IMR-90 (cell line): ENCODE results near the gene MRPS25. TPM values are rescaled to one million over a fixed set of nuclear protein-coding genes. Genes with fewer than 3 reads are reported as not detected.

Source experiments
- ATAC-seq: fragments of 200-7000 bp; cut with Tn5 transposase; 2 replicates; pipeline ENCODE4 v1.9.1; 2020; ENCODE audit warnings: low read depth, mild to moderate bottlenecking, moderate library complexity
- BruUV-seq: library from RNA; stranded (reverse); fragments of 400-500 nt; replicated peaks from 2 replicates; lab custom pipeline; 2021; lab: Mats Ljungman, UMichigan
- CTCF ChIA-PET: fragments of 300-600 bp; formaldehyde crosslinking; extraction: SDS; loops from one replicate; lab custom pipeline; 2021; ENCODE audit warnings: antibody characterized with exemption; lab: Yijun Ruan, JAX
- POLR2A ChIA-PET: fragments of 300-600 bp; sonication (Branson Sonifier 250); formaldehyde crosslinking; loops from one replicate; lab custom pipeline; 2022; ENCODE audit warnings: antibody characterized with exemption; ENCODE audit not compliant: unreplicated experiment; lab: Charles Lee
- DNase-seq: peaks from one replicate; pipeline ENCODE4 v3.0.0; 2013
- H2AFZ ChIP-seq: replicated peaks from 2 replicates; pipeline ENCODE3; 2013; ENCODE audit warnings: low read length, mild to moderate bottlenecking; ENCODE audit not compliant: poor library complexity
- H2AK5ac ChIP-seq: 2 replicates; pipeline ENCODE4 v1.6.1; 2013; ENCODE audit warnings: low read depth, low read length, inconsistent platforms
- H2AK9ac ChIP-seq: replicated peaks from 2 replicates; pipeline ENCODE3; 2013; ENCODE audit warnings: mild to moderate bottlenecking, low read depth, low read length, moderate library complexity; ENCODE audit not compliant: poor library complexity
- H2BK120ac ChIP-seq: 2 replicates; pipeline ENCODE4 v1.6.1; 2013; ENCODE audit warnings: low read depth, low read length, inconsistent platforms
- H2BK15ac ChIP-seq: 3 replicates; pipeline ENCODE4 v1.6.1; 2013; ENCODE audit warnings: low read depth, low read length, inconsistent platforms
- H2BK20ac ChIP-seq: 2 replicates; pipeline ENCODE4 v1.6.1; 2013; ENCODE audit warnings: low read depth, mild to moderate bottlenecking, inconsistent platforms, low read length, moderate library complexity
- H2BK5ac ChIP-seq: 2 replicates; pipeline ENCODE4 v1.6.1; 2013; ENCODE audit warnings: mild to moderate bottlenecking, low read depth, low read length, inconsistent platforms; ENCODE audit not compliant: poor library complexity, severe bottlenecking
- H3K14ac ChIP-seq: replicated peaks from 2 replicates; pipeline ENCODE4 v1.6.1; 2013; ENCODE audit warnings: low read depth, low read length, inconsistent platforms
- H3K18ac ChIP-seq: 2 replicates; pipeline ENCODE4 v1.6.1; 2013; ENCODE audit warnings: low read depth, low read length, control low read depth
- H3K23ac ChIP-seq: 2 replicates; pipeline ENCODE4 v1.6.1; 2013; ENCODE audit warnings: low read depth, low read length, inconsistent platforms
- H3K27ac ChIP-seq: 2 replicates; pipeline ENCODE4 v1.5.1; 2013; ENCODE audit warnings: mild to moderate bottlenecking, control low read depth, low read length; ENCODE audit not compliant: insufficient read depth
- H3K27me3 ChIP-seq: 2 replicates; pipeline ENCODE4 v1.6.1; 2013; ENCODE audit warnings: low read length; ENCODE audit not compliant: control insufficient read depth, insufficient read depth
- H3K36me3 ChIP-seq: 2 replicates; pipeline ENCODE4 v1.6.1; 2013; ENCODE audit warnings: low read length, mixed read lengths; ENCODE audit not compliant: control insufficient read depth, insufficient read depth
- H3K4ac ChIP-seq: 2 replicates; pipeline ENCODE4 v1.6.1; 2013; ENCODE audit warnings: low read depth, low read length, inconsistent platforms
- H3K4me1 ChIP-seq: 2 replicates; pipeline ENCODE4 v1.6.1; 2013; ENCODE audit warnings: low read length, mixed read lengths; ENCODE audit not compliant: control insufficient read depth, insufficient read depth
- H3K4me2 ChIP-seq: 2 replicates; pipeline ENCODE4 v1.6.1; 2013; ENCODE audit warnings: low read depth, mild to moderate bottlenecking, control low read depth, low read length, moderate library complexity
- H3K4me3 ChIP-seq: 2 replicates; pipeline ENCODE4 v1.5.1; 2013; ENCODE audit warnings: low read depth, mild to moderate bottlenecking, control low read depth, low read length, moderate library complexity; ENCODE audit not compliant: insufficient read depth
- H3K56ac ChIP-seq: 2 replicates; pipeline ENCODE4 v1.6.1; 2013; ENCODE audit warnings: low read length, inconsistent platforms; ENCODE audit not compliant: insufficient read depth; ENCODE audit errors: extremely low read depth
- H3K79me1 ChIP-seq, 2 experiments: 2 replicates each; pipeline ENCODE4 v1.6.1; 2013; ENCODE audit warnings: low read length in 2 of 2, inconsistent platforms in 1 of 2, low read depth in 1 of 2
- H3K9ac ChIP-seq: 2 replicates; pipeline ENCODE4 v1.6.1; 2013; ENCODE audit warnings: low read depth, low read length, control low read depth
- H3K9me1 ChIP-seq: 2 replicates; pipeline ENCODE4 v1.6.1; 2013; ENCODE audit warnings: low read length, inconsistent platforms; ENCODE audit not compliant: insufficient read depth
- H3K9me3 ChIP-seq: 2 replicates; pipeline ENCODE4 v1.6.1; 2013; ENCODE audit warnings: low read length; ENCODE audit not compliant: control insufficient read depth, insufficient read depth
- H4K20me1 ChIP-seq: 2 replicates; pipeline ENCODE4 v1.6.1; 2013; ENCODE audit warnings: low read length, inconsistent platforms; ENCODE audit not compliant: insufficient read depth
- H4K5ac ChIP-seq: 2 replicates; pipeline ENCODE4 v1.6.1; 2013; ENCODE audit warnings: mild to moderate bottlenecking, low read depth, low read length, control low read depth
- H4K8ac ChIP-seq, 2 experiments: 2 replicates each; pipeline ENCODE4 v1.6.1; 2013; ENCODE audit warnings: low read depth in 2 of 2, low read length in 2 of 2, control low read depth in 1 of 2, inconsistent platforms in 1 of 2
- H4K91ac ChIP-seq: 2 replicates; pipeline ENCODE4 v1.6.1; 2013; ENCODE audit warnings: low read depth, low read length, inconsistent platforms; ENCODE audit not compliant: insufficient read depth
- CHD1 ChIP-seq: IDR thresholded peaks from 2 replicates; pipeline ENCODE4 v1.6.1; 2012; ENCODE audit warnings: low read depth, low read length, improper control_type of control experiment
- ELK1 ChIP-seq: fragments of 150-350 bp; IDR thresholded peaks from 2 replicates; pipeline ENCODE4 v1.6.1; 2016; ENCODE audit warnings: low read depth, mild to moderate bottlenecking, low read length, moderate library complexity, borderline replicate concordance
- FOS ChIP-seq: fragments of 150-350 bp; IDR thresholded peaks from 2 replicates; pipeline ENCODE4 v1.6.1; 2016; ENCODE audit warnings: low read depth, low read length
- MAZ ChIP-seq: IDR thresholded peaks from 2 replicates; pipeline ENCODE4 v1.6.1; 2012; ENCODE audit warnings: low read depth, mild to moderate bottlenecking, low read length, improper control_type of control experiment, moderate library complexity, borderline replicate concordance
- NFE2L2 ChIP-seq: fragments of 150-350 bp; IDR thresholded peaks from 2 replicates; pipeline ENCODE4 v1.6.1; 2016; ENCODE audit warnings: low read depth, mild to moderate bottlenecking, low read length
- RAD21 ChIP-seq: IDR thresholded peaks from 2 replicates; pipeline ENCODE4 v1.6.1; 2012; ENCODE audit warnings: low read length, improper control_type of control experiment
- RFX5 ChIP-seq: IDR thresholded peaks from 2 replicates; pipeline ENCODE4 v1.8.0; 2012; ENCODE audit warnings: low read depth, mild to moderate bottlenecking, low read length, moderate library complexity
- SMC3 ChIP-seq: fragments of 150-350 bp; IDR thresholded peaks from 2 replicates; pipeline ENCODE4 v1.6.1; 2016; ENCODE audit warnings: low read depth, mild to moderate bottlenecking, antibody characterized with exemption, low read length, moderate library complexity
- WGBS, 2 experiments: methylation state at CpG; one replicate each; pipeline versions ENCODE4 v1.1.5 to v1.1.7; 2013; ENCODE audit warnings: missing lambda C conversion rate in 2 of 2; ENCODE audit not compliant: insufficient read length in 1 of 2; ENCODE audit errors: extremely low coverage in 2 of 2; 5-methylcytosine and 5-hydroxymethylcytosine counted together
- dilution Hi-C: fragments of 300-500 bp; cut with HindIII; formaldehyde crosslinking; loops from one replicate; pipeline ENCODE4 v1.14.3; 2018; ENCODE audit warnings: low sequenced_read_pairs; ENCODE audit not compliant: unreplicated experiment
- in situ Hi-C: fragments of 300-500 bp; cut with MboI; formaldehyde crosslinking; loops from 3 replicates; pipeline ENCODE4 v1.14.3; 2019; ENCODE audit warnings: low sequenced_read_pairs, inconsistent platforms, mixed read lengths
- intact Hi-C: fragments of 100-400 bp; cut with micrococcal nuclease; formaldehyde crosslinking; loops from 2 replicates; pipeline ENCODE4 v1.10.0; 2022
- polyA plus RNA-seq, 3 experiments: library from polyadenylated mRNA; depleted of rRNA; stranded (reverse); fragments of >200 nt; gene quantifications; 2 replicates each; pipeline ENCODE4 v1.2.3, GENCODE V29; 2012; ENCODE audit warnings: low replicate concordance in 1 of 3
- total RNA-seq: library from RNA; depleted of rRNA; stranded (reverse); fragments of >200 nt; gene quantifications from 2 replicates; pipeline ENCODE4 v1.2.3, GENCODE V29; 2012

Gene MRPS25
- total and polyA plus RNA-seq, 2 of the 4 experiments (the other 2 are of a cell fraction) = 9.0 to 20.8 TPM

- Histone ChIP-seq H3K23ac (no peak overlapping the region), H3K4me3 (no peak overlapping the region), H3K36me3 (peaks cover 40% of the 10 kb centered on the region), H4K8ac (no peak overlapping the region), H2BK20ac (no peak overlapping the region), H3K4me1 (peaks cover 3% of the 10 kb centered on the region; the same call in 1 of the 2 replicates), H3K27ac (no peak overlapping the region), H2AK9ac (no peak overlapping the region), H4K5ac (no peak overlapping the region), H4K20me1 (peaks cover 13% of the 10 kb centered on the region), H3K56ac (no peak overlapping the region), H2BK5ac (no peak overlapping the region), H3K9me3 (no peaks in the 10 kb centered on the region), H3K27me3 (no peaks in the 10 kb centered on the region), H2AK5ac (no peak overlapping the region), H3K4ac (no peak overlapping the region), H3K14ac (no peak overlapping the region), H2BK15ac (no peak overlapping the region), H3K4me2 (no peak overlapping the region), H4K91ac (no peak overlapping the region), H3K79me1 (peaks cover 43 to 48% of the 10 kb centered on the region in 2 experiments), H2BK120ac (no peak overlapping the region), H3K9ac (no peak overlapping the region), H3K9me1 (no peaks in the 10 kb centered on the region; the same call in 1 of the 2 replicates), H2AFZ (no peak overlapping the region), H3K18ac (no peak overlapping the region)
- dilution Hi-C loops (no loop called here), intact Hi-C loops (loop anchor here (5.0 kb wide), 1 partner anchor 126 kb away; no protein-coding TSS in a partner anchor), in situ Hi-C loops (no loop called here)
- DNase-seq (no peak), ATAC-seq (no peak)
- TF ChIP-seq RFX5 = no peak
- no peak for TF ChIP-seq ELK1
- TF ChIP-seq RAD21 = no peak
- TF ChIP-seq SMC3 = no peak
- no peak for TF ChIP-seq NFE2L2
- no peak for TF ChIP-seq CHD1
- no peak for TF ChIP-seq MAZ
- no peak for TF ChIP-seq FOS
- WGBS, 2 experiments = no CpG with 5 or more reads among the region's 4 CpGs
- ChIA-PET POLR2A (no interaction called here), CTCF (no interaction called here)
- BruUV-seq = no TSS peak
Observed at GRCh38 chr3:15053541-15053940, 11.6 kb downstream of the MRPS25 start.
